ENCODE results near the gene CYB561D1. TPM values are rescaled to one million over a fixed set of nuclear protein-coding genes. Genes with fewer than 3 reads are reported as not detected.

CYB561D1 gene
- total RNA-seq, 4 donors from 2014 or later: 1.8 to 11.0 (median 8.4) TPM

- Histone ChIP-seq H3K27me3 (no peaks in the 10 kb centered on the region), H3K9me3 (no peaks in the 10 kb centered on the region), H3K4me3 (no peak overlapping the region), H3K36me3 (no peaks in the 10 kb centered on the region), H3K27ac (no peak overlapping the region), H3K4me1 (no peaks in the 10 kb centered on the region)
- no peak for DNase-seq
- intact Hi-C loops (cut with DNase I; ENCODE audit: low total_unique reads): no loop called here
- TF ChIP-seq CTCF (IDR thresholded peaks at IDR 0.05) (no peak), POLR2A (IDR thresholded peaks at IDR 0.05) (no peak)
Measured at GRCh38 chr1:109475261-109475660, 18.6 kb upstream of the CYB561D1 start.

GRCh38 chr1:109476825-109477224 lies 17.1 kb upstream of the CYB561D1 start:
- DNase-seq: no peak
- Histone ChIP-seq H3K4me3 (no peak overlapping the region), H3K27me3 (no peaks in the 10 kb centered on the region), H3K9me3 (no peaks in the 10 kb centered on the region), H3K4me1 (no peaks in the 10 kb centered on the region), H3K27ac (no peak overlapping the region), H3K36me3 (no peaks in the 10 kb centered on the region)
- TF ChIP-seq CTCF (IDR thresholded peaks at IDR 0.05) (no peak), POLR2A (IDR thresholded peaks at IDR 0.05) (no peak)
- intact Hi-C loops (cut with DNase I; ENCODE audit: low total_unique reads): no loop called here

- H3K27ac ChIP-seq: no peak overlapping the region
- intact Hi-C loops (cut with DNase I; ENCODE audit: low total_unique reads): no loop called here
- H3K4me1 ChIP-seq: no peaks in the 10 kb centered on the region
- H3K36me3 ChIP-seq: no peaks in the 10 kb centered on the region
- H3K4me3 ChIP-seq: no peak overlapping the region
- no peaks in the 10 kb centered on the region for H3K27me3 ChIP-seq
- TF ChIP-seq POLR2A (IDR thresholded peaks at IDR 0.05) (no peak), CTCF (IDR thresholded peaks at IDR 0.05) (no peak)
- H3K9me3 ChIP-seq: no peaks in the 10 kb centered on the region
- DNase-seq: no peak
Measured at GRCh38 chr1:109477821-109478220, 16.1 kb upstream of the CYB561D1 start.

GRCh38 chr1:109478806-109479205 lies 15.1 kb upstream of the CYB561D1 start:
- H3K9me3 ChIP-seq: no peaks in the 10 kb centered on the region
- H3K27me3 ChIP-seq: no peaks in the 10 kb centered on the region
- intact Hi-C loops (cut with DNase I; ENCODE audit: low total_unique reads): no loop called here
- H3K36me3 ChIP-seq: no peaks in the 10 kb centered on the region
- H3K4me3 ChIP-seq: no peak overlapping the region
- no peak for DNase-seq
- TF ChIP-seq POLR2A (IDR thresholded peaks at IDR 0.05) (no peak), CTCF (IDR thresholded peaks at IDR 0.05) (no peak)
- no peak overlapping the region for H3K27ac ChIP-seq
- H3K4me1 ChIP-seq: peaks cover 0 to 3% of the 10 kb centered on the region in 2 donors

- DNase-seq: no peak
- intact Hi-C loops (cut with DNase I; ENCODE audit: low total_unique reads): no loop called here
- Histone ChIP-seq H3K27me3 (peaks cover 0 to 4% of the 10 kb centered on the region in 2 donors), H3K9me3 (no peaks in the 10 kb centered on the region), H3K4me1 (peaks cover 0 to 3% of the 10 kb centered on the region in 2 donors), H3K4me3 (no peak overlapping the region), H3K27ac (no peak overlapping the region), H3K36me3 (no peaks in the 10 kb centered on the region)
- TF ChIP-seq POLR2A (IDR thresholded peaks at IDR 0.05): no peak
- TF ChIP-seq CTCF (IDR thresholded peaks at IDR 0.05): no peak
Measured at GRCh38 chr1:109479311-109479710, 14.6 kb upstream of the CYB561D1 start.
